ENCODE results near the gene WNT8A. TPM values are rescaled to one million over a fixed set of nuclear protein-coding genes. Genes with fewer than 3 reads are reported as not detected.

WNT8A gene
- total RNA-seq, 3 donors from 2014 or later, result not detected

DNA sequence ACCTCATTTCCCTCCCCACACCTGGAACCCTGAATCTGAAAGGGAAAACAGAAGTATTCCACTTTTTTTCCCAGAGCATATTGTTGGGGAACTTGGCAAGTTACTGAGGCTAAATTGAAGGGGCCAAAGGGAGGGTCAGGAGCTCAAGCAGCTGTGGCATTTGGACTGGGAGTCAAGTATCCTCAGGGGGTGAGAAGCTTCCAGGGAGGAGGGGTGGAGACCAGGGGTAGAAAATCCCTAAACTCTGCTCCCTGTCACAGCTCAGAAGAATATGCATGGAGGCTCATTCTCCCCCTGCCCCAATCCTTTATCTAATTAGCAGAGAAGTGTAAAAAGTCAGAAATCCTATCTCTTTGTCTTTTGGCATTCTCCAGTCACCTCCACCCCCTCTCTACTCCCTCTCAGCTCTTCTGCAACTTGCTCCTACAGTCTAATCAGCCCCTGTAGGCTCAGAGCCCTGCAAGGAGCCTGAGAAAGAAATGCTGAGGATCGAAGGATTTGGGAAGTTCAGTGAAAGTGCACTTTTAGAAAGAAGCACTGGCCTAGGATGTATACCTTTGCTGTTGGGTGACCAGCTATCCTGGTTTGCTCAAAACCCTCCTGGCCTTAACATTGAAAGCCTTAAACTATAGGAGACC lies 5.7 kb upstream of the WNT8A start:
- no peak for DNase-seq
- no peak overlapping the region for H3K4me3 ChIP-seq
- H3K9me3 ChIP-seq, result no peaks in the 10 kb centered on the region
- H3K4me1 ChIP-seq (ENCODE audit: low read depth), result no peaks in the 10 kb centered on the region
- intact Hi-C loops (cut with DNase I, micrococcal nuclease), result loop anchor here in 1 of 2 donors (5.0 kb wide), 1 partner anchor 54 kb away; no protein-coding TSS in a partner anchor
- no peak for ATAC-seq
- no peaks in the 10 kb centered on the region for H3K36me3 ChIP-seq (ENCODE audit: low read depth)
- TF ChIP-seq, protein P1, sequence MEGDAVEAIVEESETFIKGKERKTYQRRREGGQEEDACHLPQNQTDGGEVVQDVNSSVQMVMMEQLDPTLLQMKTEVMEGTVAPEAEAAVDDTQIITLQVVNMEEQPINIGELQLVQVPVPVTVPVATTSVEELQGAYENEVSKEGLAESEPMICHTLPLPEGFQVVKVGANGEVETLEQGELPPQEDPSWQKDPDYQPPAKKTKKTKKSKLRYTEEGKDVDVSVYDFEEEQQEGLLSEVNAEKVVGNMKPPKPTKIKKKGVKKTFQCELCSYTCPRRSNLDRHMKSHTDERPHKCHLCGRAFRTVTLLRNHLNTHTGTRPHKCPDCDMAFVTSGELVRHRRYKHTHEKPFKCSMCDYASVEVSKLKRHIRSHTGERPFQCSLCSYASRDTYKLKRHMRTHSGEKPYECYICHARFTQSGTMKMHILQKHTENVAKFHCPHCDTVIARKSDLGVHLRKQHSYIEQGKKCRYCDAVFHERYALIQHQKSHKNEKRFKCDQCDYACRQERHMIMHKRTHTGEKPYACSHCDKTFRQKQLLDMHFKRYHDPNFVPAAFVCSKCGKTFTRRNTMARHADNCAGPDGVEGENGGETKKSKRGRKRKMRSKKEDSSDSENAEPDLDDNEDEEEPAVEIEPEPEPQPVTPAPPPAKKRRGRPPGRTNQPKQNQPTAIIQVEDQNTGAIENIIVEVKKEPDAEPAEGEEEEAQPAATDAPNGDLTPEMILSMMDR (IDR thresholded peaks at IDR 0.05), result no peak

DNA sequence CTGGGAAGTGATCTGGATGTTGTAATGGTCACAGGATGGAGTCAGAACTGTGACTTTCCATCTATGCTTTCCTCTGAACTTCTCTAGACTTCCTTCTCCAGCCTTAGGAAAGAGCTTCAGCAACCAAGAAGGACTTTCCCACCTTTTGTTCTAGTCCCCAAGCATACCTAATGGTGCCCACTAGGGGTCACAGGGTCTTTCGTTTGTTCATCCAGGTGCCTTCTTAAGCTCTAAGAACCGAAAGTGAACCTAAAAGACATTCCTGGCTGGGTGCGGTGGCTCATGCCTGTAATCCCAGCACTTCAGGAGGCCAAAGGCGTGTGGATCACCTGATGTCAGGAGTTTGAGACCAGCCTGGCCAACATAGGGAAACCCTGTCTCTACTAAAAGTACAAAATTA lies 1.8 kb upstream of the WNT8A start:
- TF ChIP-seq, protein P1 (IDR thresholded peaks at IDR 0.05), result no peak
- DNase-seq (no peak), ATAC-seq (no peak)
- no peaks in the 10 kb centered on the region for H3K9me3 ChIP-seq
- H3K4me1 ChIP-seq (ENCODE audit: low read depth), result no peaks in the 10 kb centered on the region
- intact Hi-C loops (cut with DNase I, micrococcal nuclease), result no loop called here
- no peak overlapping the region for H3K4me3 ChIP-seq
- no peaks in the 10 kb centered on the region for H3K36me3 ChIP-seq (ENCODE audit: low read depth)

DNA sequence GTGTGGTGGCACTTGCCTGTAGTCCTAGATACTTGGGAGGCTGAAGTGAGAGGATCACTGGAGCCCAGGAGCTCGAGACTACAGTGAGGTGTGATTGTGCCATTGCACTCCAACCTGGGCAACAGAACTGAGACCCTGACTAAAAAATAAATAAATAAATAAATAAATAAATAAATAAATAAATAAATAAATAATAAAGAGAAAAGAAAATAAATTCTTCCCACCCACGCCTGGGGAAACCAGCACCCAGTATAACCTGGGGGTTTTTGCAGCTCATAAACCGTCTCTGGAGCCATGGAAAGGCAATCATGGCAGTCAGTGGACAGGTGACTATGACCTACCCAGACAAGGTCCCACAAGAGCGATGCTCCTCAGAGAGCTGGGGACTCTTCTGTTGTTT lies 7.9 kb downstream of the WNT8A start:
- intact Hi-C loops (cut with DNase I, micrococcal nuclease), result no loop called here
- H3K36me3 ChIP-seq (ENCODE audit: low read depth), result no peaks in the 10 kb centered on the region
- TF ChIP-seq, protein P1 (IDR thresholded peaks at IDR 0.05), result no peak
- ATAC-seq, result no peak
- H3K4me1 ChIP-seq (ENCODE audit: low read depth), result no peaks in the 10 kb centered on the region
- no peak overlapping the region for H3K4me3 ChIP-seq
- no peaks in the 10 kb centered on the region for H3K9me3 ChIP-seq
- DNase-seq, result no peak

DNA sequence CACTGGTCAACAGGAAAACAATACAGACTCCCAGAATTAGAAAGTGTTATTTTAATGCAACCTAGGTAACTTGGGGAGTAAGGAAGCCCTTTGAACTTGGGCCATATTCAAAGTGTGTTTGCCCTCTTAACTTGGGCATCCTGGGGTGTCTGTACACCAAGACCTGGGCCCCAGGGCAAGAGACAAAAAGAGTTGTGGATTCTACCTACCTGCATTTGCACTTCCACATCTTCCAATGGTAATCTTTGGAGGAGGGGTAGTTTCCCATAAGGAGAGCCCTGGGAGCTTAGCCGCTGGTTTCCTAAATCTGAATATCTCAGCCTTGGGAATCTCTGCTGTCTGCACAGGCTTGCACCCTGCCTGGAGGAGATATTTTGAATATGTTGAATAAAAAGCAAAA lies 8.5 kb downstream of the WNT8A start:
- intact Hi-C loops (cut with DNase I, micrococcal nuclease), result no loop called here
- ATAC-seq (no peak), DNase-seq (no peak)
- TF ChIP-seq, protein P1 (IDR thresholded peaks at IDR 0.05), result no peak
- Histone ChIP-seq H3K4me3 (no peak overlapping the region), H3K9me3 (no peaks in the 10 kb centered on the region), H3K36me3 (ENCODE audit: low read depth) (no peaks in the 10 kb centered on the region), H3K4me1 (ENCODE audit: low read depth) (no peaks in the 10 kb centered on the region)

DNA sequence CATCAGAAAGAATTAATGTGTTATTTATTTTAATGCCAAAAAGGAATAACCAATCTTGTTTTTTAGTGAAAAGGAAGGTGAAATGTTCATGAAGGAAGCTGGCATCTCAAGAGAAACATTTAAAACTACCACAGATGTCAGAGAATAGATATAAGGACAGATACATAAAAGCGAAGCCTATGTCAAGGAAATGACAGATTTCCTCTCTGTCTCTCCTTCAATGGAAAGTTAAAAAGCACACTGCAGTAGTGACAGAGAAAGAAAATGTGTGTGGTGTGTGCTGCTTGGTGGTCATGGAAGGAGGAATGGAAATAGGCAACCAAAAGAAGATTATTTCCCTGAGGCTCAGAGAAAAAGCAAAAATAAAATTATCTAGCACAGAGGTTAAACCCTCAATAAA lies 9.2 kb downstream of the WNT8A start:
- Histone ChIP-seq H3K4me1 (ENCODE audit: low read depth) (no peaks in the 10 kb centered on the region), H3K4me3 (no peak overlapping the region), H3K9me3 (no peaks in the 10 kb centered on the region), H3K36me3 (ENCODE audit: low read depth) (no peaks in the 10 kb centered on the region)
- intact Hi-C loops (cut with DNase I, micrococcal nuclease), result no loop called here
- no peak for ATAC-seq
- TF ChIP-seq, protein P1 (IDR thresholded peaks at IDR 0.05), result no peak
- no peak for DNase-seq

Data from mucosa of descending colon (tissue), 3 donors.